Neutrophil (primary cell): ENCODE measurements around the gene S100A13.
A peak's percentile ranks its signal among the peaks of the same experiment; 100 is the strongest.
"Not testable (repeated sequence)": the region's sequence is repeated elsewhere in the genome, so short reads cannot be mapped to it uniquely, and the experiment has no call there.

ENCODE experiments used
- H3K27ac ChIP-seq: fragments of 200-600 bp; sonication (generic); 2 replicates; pipeline ENCODE4 v1.5.1; 2016; ENCODE audit warnings: mild to moderate bottlenecking, moderate library complexity
- H3K27me3 ChIP-seq: fragments of 200-600 bp; sonication (generic); 2 replicates; pipeline ENCODE4 v1.6.0; 2016; ENCODE audit warnings: mild to moderate bottlenecking
- H3K36me3 ChIP-seq: fragments of 200-600 bp; sonication (generic); 2 replicates; pipeline ENCODE4 v1.5.1; 2017
- H3K4me1 ChIP-seq, 2 experiments: fragments of 200-600 bp in 1 of 2; sonication (generic) in 1 of 2; 1 replicate in 1 of 2; 2 replicates in 1 of 2; pipeline versions ENCODE4 v1.5.1 to v1.6.1; 2013 to 2016; ENCODE audit warnings: low read depth in 1 of 2, low read length in 1 of 2, mild to moderate bottlenecking in 1 of 2, moderate library complexity in 1 of 2; ENCODE audit not compliant: control insufficient read depth in 1 of 2, insufficient read depth in 1 of 2
- H3K4me3 ChIP-seq, 2 experiments: fragments of 200-600 bp in 1 of 2; sonication (generic) in 1 of 2; 1 replicate in 1 of 2; 2 replicates in 1 of 2; pipeline ENCODE4 v1.5.1; 2013 to 2016; ENCODE audit warnings: low read depth in 1 of 2, low read length in 1 of 2, mild to moderate bottlenecking in 1 of 2, moderate library complexity in 1 of 2
- H3K9me3 ChIP-seq: fragments of 200-600 bp; sonication (generic); 2 replicates; pipeline ENCODE4 v1.5.1; 2016
- CTCF ChIP-seq: fragments of 200-600 bp; sonication (generic); IDR thresholded peaks from 2 replicates; pipeline ENCODE4 v1.5.1; 2016; ENCODE audit warnings: antibody characterized with exemption

The S100A13 gene

GRCh38 chr1:153669606-153670005 lies 42.3 kb upstream of the S100A13 start:
- H3K27ac ChIP-seq: peak overlapping the region; percentile 69
- no peak for TF ChIP-seq CTCF
- no peaks in the 10 kb centered on the region for H3K9me3 ChIP-seq
- no peaks in the 10 kb centered on the region for H3K27me3 ChIP-seq
- peaks cover 32% of the 10 kb centered on the region for H3K36me3 ChIP-seq
- H3K4me3 ChIP-seq: no peak overlapping the region
- peaks cover 18 to 19% of the 10 kb centered on the region in 2 experiments for H3K4me1 ChIP-seq

- Histone ChIP-seq H3K36me3 (peaks cover 41% of the 10 kb centered on the region), H3K4me1 (peaks cover 18 to 19% of the 10 kb centered on the region in 2 experiments)
- not testable (repeated sequence) for H3K4me3 ChIP-seq, H3K27me3 ChIP-seq, H3K9me3 ChIP-seq, H3K27ac ChIP-seq
These were observed 41.4 kb upstream of the S100A13 start for GRCh38 chr1:153668672-153669071.

- H3K36me3 ChIP-seq: peaks cover 49% of the 10 kb centered on the region
- no peak overlapping the region for H3K4me3 ChIP-seq
- no peaks in the 10 kb centered on the region for H3K9me3 ChIP-seq
- H3K27ac ChIP-seq: no peak overlapping the region
- TF ChIP-seq CTCF: no peak
- H3K27me3 ChIP-seq: no peaks in the 10 kb centered on the region
- peaks cover 18 to 19% of the 10 kb centered on the region in 2 experiments for H3K4me1 ChIP-seq
These were observed 40.1 kb upstream of the S100A13 start for GRCh38 chr1:153667439-153667838.

GRCh38 chr1:153663211-153663610 lies 35.9 kb upstream of the S100A13 start:
- Histone ChIP-seq H3K4me1 (peaks cover 9 to 10% of the 10 kb centered on the region in 2 experiments), H3K9me3 (no peaks in the 10 kb centered on the region), H3K27me3 (no peaks in the 10 kb centered on the region), H3K4me3 (no peak overlapping the region), H3K27ac (peak overlapping the region; percentile 32), H3K36me3 (peaks cover 65% of the 10 kb centered on the region)
- no peak for TF ChIP-seq CTCF

- H3K36me3 ChIP-seq: peaks cover 59% of the 10 kb centered on the region
- H3K9me3 ChIP-seq: no peaks in the 10 kb centered on the region
- peaks cover 9 to 16% of the 10 kb centered on the region in 2 experiments for H3K4me1 ChIP-seq
- H3K4me3 ChIP-seq: no peak overlapping the region
- H3K27ac ChIP-seq: peak overlapping the region; percentile 32
- TF ChIP-seq CTCF: no peak
- no peaks in the 10 kb centered on the region for H3K27me3 ChIP-seq
These were observed 35.0 kb upstream of the S100A13 start for GRCh38 chr1:153662269-153662668.

GRCh38 chr1:153661111-153661708 lies 33.9 kb upstream of the S100A13 start:
- Histone ChIP-seq H3K27me3 (no peaks in the 10 kb centered on the region), H3K27ac (peak overlapping the region; percentile 29), H3K9me3 (no peaks in the 10 kb centered on the region), H3K36me3 (peaks cover 48% of the 10 kb centered on the region), H3K4me1 (peaks cover 9 to 16% of the 10 kb centered on the region in 2 experiments), H3K4me3 (no peak overlapping the region)
- no peak for TF ChIP-seq CTCF
